Activated T-cell treated with anti-CD3 and anti-CD28 coated beads, Interleukin-2, amount 50 U/mL, for 24 hours (primary cell): ENCODE data around the gene RTN3.

Source experiments
- DNase-seq: peaks from one replicate; pipeline ENCODE4 v3.0.0-alpha.2; 2020
- H3K27ac Mint-ChIP-seq: 2 replicates; pipeline ENCODE4 v1.8.0; 2020; ENCODE audit warnings: mild to moderate bottlenecking, mixed read lengths
- H3K27me3 Mint-ChIP-seq: 2 replicates; pipeline ENCODE4 v1.8.0; 2020; ENCODE audit warnings: mixed read lengths
- H3K36me3 Mint-ChIP-seq: 2 replicates; pipeline ENCODE4 v1.8.0; 2020; ENCODE audit warnings: low read depth, mixed read lengths
- H3K4me1 Mint-ChIP-seq: 2 replicates; pipeline ENCODE4 v1.8.0; 2020; ENCODE audit warnings: low read depth, mixed read lengths
- H3K4me3 Mint-ChIP-seq: 2 replicates; pipeline ENCODE4 v1.8.0; 2020; ENCODE audit warnings: mild to moderate bottlenecking, moderate library complexity, mixed read lengths
- H3K9me3 Mint-ChIP-seq: 2 replicates; pipeline ENCODE4 v1.8.0; 2020; ENCODE audit warnings: mixed read lengths

RTN3 gene

DNA sequence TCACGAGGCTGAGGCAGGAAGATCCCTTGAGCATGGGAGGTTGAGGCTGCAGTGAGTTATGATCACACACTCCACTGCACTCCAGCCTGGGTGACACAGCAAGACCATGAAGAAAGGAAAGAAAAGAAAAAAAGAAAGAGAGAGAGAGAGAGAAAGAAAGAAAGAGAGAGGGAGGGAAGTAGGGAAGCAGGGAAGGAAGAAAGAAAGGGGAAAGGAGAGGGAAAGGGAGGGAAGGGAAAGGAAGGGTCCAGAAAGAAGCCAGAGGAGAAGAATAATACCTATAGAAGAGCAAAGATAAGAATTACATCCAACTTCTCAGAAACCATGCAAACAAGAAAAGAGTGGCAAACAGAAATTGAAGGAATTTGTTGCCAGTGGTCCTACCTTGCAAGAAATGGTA, 104.5 kb downstream of the RTN3 start:
- Mint-ChIP-seq H3K27me3 (peaks cover 3% of the 10 kb centered on the region), H3K4me1 (peaks cover 7% of the 10 kb centered on the region), H3K9me3 (no peaks in the 10 kb centered on the region), H3K36me3 (no peaks in the 10 kb centered on the region), H3K27ac (no peak overlapping the region), H3K4me3 (no peak overlapping the region)
- DNase-seq = no peak

DNA sequence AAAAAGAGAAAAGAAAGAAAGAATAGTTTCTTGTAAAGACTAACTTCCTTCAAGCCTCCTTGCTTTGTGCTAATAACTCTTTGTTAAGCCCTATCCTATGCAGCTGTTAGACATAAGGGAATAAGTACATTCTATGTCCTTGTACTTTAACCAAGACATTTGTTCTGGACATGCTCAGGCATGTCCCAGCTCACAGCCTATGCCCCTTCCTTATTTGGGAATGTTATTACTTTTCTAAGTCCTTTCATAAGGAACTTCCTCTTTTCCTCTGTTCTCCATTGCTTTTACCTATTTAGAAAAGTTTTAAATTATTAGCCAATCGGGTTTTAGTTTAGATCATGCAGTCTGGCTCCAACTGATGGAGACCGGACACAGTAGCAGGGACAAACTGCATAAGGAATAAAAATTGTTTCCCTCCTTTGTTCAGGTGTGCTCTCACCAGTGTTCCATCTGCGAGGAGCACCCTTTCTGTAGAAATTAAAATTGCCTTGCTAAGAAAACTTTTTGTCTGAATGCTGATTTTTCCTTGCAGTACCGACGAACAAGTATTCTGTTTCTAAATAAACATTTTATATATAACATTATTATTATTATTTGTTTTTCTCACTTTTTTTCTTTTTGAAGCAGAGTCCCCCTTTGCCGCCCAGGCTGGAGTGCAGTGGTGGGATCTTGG, 110.3 kb downstream of the RTN3 start:
- Mint-ChIP-seq H3K4me1 (no peaks in the 10 kb centered on the region), H3K27me3 (peaks cover 5% of the 10 kb centered on the region), H3K9me3 (peaks cover 10% of the 10 kb centered on the region), H3K36me3 (peaks cover 3% of the 10 kb centered on the region), H3K27ac (no peak overlapping the region), H3K4me3 (no peak overlapping the region)
- DNase-seq = no peak

DNA sequence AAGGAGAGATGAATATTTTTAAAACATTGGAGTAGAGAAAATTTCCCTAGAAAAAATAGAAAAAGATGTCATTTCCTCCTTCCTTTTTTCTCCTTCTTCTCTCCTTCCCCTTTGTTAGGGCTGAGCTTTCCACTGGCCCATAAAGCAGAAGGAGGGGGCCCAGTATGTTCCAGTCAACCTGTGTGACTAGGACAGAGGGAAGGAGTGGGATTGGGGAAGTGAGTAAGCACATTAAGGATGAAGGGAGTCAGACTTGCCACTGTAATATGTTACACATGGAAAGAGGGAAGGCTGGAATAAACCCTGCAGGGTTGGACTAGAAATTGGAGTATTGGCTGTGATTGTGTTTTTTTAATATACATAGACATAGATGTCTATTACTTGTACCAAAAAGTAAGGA, 111.9 kb downstream of the RTN3 start:
- H3K36me3 Mint-ChIP-seq = peaks cover 3% of the 10 kb centered on the region
- H3K27ac Mint-ChIP-seq = no peak overlapping the region
- peaks cover 10% of the 10 kb centered on the region for H3K9me3 Mint-ChIP-seq
- DNase-seq = no peak
- H3K4me3 Mint-ChIP-seq = no peak overlapping the region
- peaks cover 9% of the 10 kb centered on the region for H3K27me3 Mint-ChIP-seq
- no peaks in the 10 kb centered on the region for H3K4me1 Mint-ChIP-seq

DNA sequence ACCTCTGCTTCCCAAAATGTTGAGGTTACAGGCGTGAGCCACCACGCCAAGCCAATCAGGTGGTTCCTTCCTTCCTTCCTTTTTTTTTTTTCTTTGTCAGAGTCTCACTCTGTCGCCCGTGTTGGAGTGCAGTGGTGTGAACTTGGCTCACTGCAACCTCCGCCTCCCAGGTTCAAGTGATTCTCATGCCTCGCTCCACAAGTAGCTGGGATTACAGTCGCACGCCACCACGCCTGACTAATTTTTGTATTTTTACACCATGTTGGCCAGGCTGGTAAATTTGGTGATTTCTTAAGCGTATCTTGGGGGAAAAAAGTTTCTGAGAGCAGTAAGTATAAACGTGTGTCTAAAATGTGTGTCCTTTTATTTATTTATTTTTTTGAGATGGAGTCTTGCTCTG, 113.8 kb downstream of the RTN3 start:
- Mint-ChIP-seq H3K27me3 (peaks cover 9% of the 10 kb centered on the region), H3K4me1 (no peaks in the 10 kb centered on the region), H3K27ac (no peak overlapping the region), H3K36me3 (peaks cover 3% of the 10 kb centered on the region), H3K4me3 (no peak overlapping the region), H3K9me3 (peaks cover 10% of the 10 kb centered on the region)
- no peak for DNase-seq

DNA sequence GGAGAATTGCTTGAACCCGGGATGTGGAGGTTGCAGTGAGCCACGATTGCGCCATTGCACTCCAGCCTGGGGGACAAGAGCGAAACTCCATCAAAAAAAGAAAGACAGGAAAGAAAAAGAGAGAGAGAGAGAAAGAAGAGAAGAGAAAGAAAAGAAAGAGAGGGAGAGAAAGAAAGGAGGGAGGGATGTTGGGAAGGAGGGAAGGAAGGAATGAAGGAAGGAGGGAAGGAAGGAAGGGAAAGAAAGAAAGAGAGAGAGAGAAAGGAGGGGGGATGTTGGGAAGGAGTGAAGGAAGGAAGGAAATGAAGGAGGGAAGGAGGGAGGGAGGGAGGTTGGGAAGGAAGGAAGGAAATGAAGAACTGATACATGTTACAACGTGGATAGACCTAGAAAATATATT, 119.6 kb downstream of the RTN3 start:
- Mint-ChIP-seq H3K27ac (no peak overlapping the region), H3K9me3 (no peaks in the 10 kb centered on the region), H3K27me3 (peaks cover 9% of the 10 kb centered on the region), H3K4me3 (no peak overlapping the region), H3K36me3 (no peaks in the 10 kb centered on the region), H3K4me1 (no peaks in the 10 kb centered on the region)
- DNase-seq = no peak

DNA sequence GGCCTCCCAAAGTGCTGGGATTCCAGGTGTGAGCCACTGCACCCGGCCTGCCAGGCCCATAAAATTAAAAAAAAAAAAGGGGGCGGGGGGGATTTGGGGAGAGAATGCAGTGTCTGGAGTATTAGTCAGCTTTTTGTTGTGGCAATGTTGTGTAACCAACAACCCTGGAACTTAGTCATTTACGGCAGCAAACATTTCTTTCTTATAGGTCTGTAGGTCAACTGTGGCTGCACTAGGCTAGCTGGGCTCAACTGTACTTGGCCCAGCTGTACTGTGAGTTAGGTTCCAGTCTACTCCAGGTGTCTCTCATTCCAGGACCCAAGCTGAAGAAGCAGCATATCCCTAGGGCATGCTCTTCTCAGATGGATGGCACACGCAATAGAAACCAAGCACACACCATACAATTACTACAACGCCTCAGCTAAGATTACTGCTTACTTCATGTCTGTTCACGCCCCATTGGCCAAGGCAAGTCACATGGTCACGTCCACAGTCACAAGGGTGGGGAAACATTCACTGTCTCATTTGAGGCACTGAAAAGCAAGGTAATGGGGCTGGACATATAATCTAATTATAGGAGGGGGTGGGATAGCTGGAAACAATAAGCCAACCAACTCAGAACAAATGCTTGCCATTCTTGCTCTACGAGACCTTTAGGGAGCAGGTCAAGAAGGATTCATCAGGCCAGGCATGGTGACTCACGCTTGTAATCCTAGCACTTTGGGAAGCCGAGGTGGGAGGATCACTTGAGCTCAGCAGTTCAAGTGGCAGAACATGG, 121.5 kb downstream of the RTN3 start:
- Mint-ChIP-seq H3K4me3 (no peak overlapping the region), H3K27me3 (no peaks in the 10 kb centered on the region), H3K36me3 (no peaks in the 10 kb centered on the region), H3K4me1 (no peaks in the 10 kb centered on the region), H3K27ac (no peak overlapping the region), H3K9me3 (no peaks in the 10 kb centered on the region)
- DNase-seq = no peak

DNA sequence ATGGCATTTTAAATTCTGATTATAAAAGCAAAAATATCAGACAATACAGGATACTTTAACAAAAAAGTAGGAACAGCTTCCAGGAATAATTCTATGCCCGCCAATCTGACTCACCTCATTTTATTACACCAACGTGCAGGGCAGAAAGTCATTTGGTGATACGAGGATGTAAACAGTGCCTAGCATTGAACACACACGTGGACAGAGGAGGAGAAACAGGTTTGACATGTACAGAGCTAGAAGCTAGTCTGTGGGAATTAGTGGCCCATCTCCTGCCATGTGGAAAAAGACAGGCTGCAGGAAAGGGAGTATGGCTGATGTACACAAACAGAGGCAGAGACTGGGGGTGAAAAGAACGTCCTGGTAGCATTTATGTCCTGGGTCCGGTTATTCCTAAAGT, 123.0 kb downstream of the RTN3 start:
- no peaks in the 10 kb centered on the region for H3K9me3 Mint-ChIP-seq
- H3K27ac Mint-ChIP-seq = no peak overlapping the region
- no peaks in the 10 kb centered on the region for H3K27me3 Mint-ChIP-seq
- no peak overlapping the region for H3K4me3 Mint-ChIP-seq
- no peaks in the 10 kb centered on the region for H3K4me1 Mint-ChIP-seq
- H3K36me3 Mint-ChIP-seq = no peaks in the 10 kb centered on the region
- no peak for DNase-seq

DNA sequence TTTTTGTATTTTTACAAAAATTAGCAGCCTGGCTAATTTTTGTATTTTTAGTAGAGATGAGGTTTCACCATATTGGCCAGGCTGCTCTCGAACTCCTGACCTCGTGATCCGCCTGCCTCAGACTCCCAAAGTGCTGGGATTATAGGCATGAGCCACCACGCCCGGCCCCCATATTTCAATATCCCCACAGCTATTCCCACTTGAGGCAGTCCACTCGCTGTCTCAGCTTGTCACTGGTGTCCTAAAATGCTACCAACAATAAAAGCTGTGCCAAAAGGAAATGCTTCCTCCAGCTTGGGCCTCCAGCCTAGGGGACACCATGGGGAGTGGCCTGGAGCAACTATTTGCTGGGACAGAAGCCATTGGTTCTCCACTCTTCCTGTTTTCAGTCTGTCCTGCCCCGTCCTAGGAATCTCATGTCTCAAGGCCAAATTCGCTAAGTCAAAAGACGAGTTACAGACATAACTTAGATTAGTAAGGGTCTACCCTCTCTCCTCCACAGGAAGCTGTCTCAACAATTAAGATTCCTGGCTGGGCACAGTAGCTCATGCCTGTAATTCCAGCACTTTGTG, 124.6 kb downstream of the RTN3 start:
- no peaks in the 10 kb centered on the region for H3K27me3 Mint-ChIP-seq
- H3K36me3 Mint-ChIP-seq = no peaks in the 10 kb centered on the region
- no peak overlapping the region for H3K27ac Mint-ChIP-seq
- no peaks in the 10 kb centered on the region for H3K4me1 Mint-ChIP-seq
- no peaks in the 10 kb centered on the region for H3K9me3 Mint-ChIP-seq
- DNase-seq = no peak
- H3K4me3 Mint-ChIP-seq = no peak overlapping the region
